Measurements from ENCODE around the gene ASGR2.
"Not testable (repeated sequence)": the region's sequence is repeated elsewhere in the genome, so short reads cannot be mapped to it uniquely, and the experiment has no call there.

DNA sequence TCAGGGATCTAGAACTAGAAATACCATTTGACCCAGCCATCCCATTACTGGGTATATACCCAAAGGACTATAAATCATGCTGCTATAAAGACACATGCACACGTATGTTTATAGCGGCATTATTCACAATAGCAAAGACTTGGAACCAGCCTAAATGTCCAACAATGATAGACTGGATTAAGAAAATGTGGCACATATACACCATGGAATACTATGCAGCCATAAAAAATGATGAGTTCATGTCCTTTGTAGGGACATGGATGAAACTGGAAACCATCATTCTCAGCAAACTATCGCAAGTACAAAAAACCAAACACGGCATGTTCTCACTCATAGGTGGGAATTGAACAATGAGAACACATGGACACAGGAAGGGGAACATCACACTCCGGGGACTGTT is 12.9 kb upstream of the ASGR2 start:
- not testable (repeated sequence) for TF ChIP-seq ZNF562 (CRISPR knock-in tag; IDR thresholded peaks at IDR 0.05; ENCODE audit: borderline replicate concordance); POLR2AphosphoS5 (IDR thresholded peaks at IDR 0.05; ENCODE audit: low read depth, low read length); SMC3 (IDR thresholded peaks at IDR 0.05; ENCODE audit: low read length); ZNF138 (CRISPR knock-in tag; IDR thresholded peaks at IDR 0.05; ENCODE audit: low read depth); SETDB1 (CRISPR knock-in tag; IDR thresholded peaks at IDR 0.05; ENCODE audit: borderline replicate concordance); BRD4 (CRISPR knock-in tag; IDR thresholded peaks at IDR 0.05); IRX3 (CRISPR knock-in tag; IDR thresholded peaks at IDR 0.05; ENCODE audit: borderline replicate concordance, low read depth); ZSCAN30 (CRISPR knock-in tag; IDR thresholded peaks at IDR 0.05)
- TF ChIP-seq, protein P1, sequence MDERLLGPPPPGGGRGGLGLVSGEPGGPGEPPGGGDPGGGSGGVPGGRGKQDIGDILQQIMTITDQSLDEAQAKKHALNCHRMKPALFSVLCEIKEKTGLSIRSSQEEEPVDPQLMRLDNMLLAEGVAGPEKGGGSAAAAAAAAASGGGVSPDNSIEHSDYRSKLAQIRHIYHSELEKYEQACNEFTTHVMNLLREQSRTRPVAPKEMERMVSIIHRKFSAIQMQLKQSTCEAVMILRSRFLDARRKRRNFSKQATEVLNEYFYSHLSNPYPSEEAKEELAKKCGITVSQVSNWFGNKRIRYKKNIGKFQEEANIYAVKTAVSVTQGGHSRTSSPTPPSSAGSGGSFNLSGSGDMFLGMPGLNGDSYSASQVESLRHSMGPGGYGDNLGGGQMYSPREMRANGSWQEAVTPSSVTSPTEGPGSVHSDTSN (CRISPR knock-in tag; IDR thresholded peaks at IDR 0.05): not testable (repeated sequence)
- TF ChIP-seq, protein P2, sequence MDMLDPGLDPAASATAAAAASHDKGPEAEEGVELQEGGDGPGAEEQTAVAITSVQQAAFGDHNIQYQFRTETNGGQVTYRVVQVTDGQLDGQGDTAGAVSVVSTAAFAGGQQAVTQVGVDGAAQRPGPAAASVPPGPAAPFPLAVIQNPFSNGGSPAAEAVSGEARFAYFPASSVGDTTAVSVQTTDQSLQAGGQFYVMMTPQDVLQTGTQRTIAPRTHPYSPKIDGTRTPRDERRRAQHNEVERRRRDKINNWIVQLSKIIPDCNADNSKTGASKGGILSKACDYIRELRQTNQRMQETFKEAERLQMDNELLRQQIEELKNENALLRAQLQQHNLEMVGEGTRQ (IDR thresholded peaks at IDR 0.05; ENCODE audit: low read depth, low read length): not testable (repeated sequence)
- TF ChIP-seq, protein P2 (CRISPR knock-in tag; IDR thresholded peaks at IDR 0.05; ENCODE audit: borderline replicate concordance): not testable (repeated sequence)
- TF ChIP-seq, protein P3, sequence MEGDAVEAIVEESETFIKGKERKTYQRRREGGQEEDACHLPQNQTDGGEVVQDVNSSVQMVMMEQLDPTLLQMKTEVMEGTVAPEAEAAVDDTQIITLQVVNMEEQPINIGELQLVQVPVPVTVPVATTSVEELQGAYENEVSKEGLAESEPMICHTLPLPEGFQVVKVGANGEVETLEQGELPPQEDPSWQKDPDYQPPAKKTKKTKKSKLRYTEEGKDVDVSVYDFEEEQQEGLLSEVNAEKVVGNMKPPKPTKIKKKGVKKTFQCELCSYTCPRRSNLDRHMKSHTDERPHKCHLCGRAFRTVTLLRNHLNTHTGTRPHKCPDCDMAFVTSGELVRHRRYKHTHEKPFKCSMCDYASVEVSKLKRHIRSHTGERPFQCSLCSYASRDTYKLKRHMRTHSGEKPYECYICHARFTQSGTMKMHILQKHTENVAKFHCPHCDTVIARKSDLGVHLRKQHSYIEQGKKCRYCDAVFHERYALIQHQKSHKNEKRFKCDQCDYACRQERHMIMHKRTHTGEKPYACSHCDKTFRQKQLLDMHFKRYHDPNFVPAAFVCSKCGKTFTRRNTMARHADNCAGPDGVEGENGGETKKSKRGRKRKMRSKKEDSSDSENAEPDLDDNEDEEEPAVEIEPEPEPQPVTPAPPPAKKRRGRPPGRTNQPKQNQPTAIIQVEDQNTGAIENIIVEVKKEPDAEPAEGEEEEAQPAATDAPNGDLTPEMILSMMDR (CRISPR knock-in tag; IDR thresholded peaks at IDR 0.05): not testable (repeated sequence)
- TF ChIP-seq, protein P4, sequence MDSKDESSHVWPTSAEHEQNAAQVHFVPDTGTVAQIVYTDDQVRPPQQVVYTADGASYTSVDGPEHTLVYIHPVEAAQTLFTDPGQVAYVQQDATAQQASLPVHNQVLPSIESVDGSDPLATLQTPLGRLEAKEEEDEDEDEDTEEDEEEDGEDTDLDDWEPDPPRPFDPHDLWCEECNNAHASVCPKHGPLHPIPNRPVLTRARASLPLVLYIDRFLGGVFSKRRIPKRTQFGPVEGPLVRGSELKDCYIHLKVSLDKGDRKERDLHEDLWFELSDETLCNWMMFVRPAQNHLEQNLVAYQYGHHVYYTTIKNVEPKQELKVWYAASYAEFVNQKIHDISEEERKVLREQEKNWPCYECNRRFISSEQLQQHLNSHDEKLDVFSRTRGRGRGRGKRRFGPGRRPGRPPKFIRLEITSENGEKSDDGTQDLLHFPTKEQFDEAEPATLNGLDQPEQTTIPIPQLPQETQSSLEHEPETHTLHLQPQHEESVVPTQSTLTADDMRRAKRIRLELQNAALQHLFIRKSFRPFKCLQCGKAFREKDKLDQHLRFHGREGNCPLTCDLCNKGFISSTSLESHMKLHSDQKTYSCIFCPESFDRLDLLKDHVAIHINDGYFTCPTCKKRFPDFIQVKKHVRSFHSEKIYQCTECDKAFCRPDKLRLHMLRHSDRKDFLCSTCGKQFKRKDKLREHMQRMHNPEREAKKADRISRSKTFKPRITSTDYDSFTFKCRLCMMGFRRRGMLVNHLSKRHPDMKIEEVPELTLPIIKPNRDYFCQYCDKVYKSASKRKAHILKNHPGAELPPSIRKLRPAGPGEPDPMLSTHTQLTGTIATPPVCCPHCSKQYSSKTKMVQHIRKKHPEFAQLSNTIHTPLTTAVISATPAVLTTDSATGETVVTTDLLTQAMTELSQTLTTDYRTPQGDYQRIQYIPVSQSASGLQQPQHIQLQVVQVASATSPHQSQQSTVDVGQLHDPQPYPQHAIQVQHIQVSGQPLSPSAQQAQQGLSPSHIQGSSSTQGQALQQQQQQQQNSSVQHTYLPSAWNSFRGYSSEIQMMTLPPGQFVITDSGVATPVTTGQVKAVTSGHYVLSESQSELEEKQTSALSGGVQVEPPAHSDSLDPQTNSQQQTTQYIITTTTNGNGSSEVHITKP (CRISPR knock-in tag; IDR thresholded peaks at IDR 0.05; ENCODE audit: low read depth): not testable (repeated sequence)
